Measurements from ENCODE around the gene SH2D6. TPM values are rescaled to one million over a fixed set of nuclear protein-coding genes. Genes with fewer than 3 reads are reported as not detected.

Gene SH2D6
- 1 to 10 TPM in 5 of 6 donors, under 1 TPM in 1; 0.70 to 9.7 (median 2.8) TPM for total RNA-seq
- polyA plus RNA-seq: 10 to 100 TPM; 21.3 to 28.1 TPM

DNA sequence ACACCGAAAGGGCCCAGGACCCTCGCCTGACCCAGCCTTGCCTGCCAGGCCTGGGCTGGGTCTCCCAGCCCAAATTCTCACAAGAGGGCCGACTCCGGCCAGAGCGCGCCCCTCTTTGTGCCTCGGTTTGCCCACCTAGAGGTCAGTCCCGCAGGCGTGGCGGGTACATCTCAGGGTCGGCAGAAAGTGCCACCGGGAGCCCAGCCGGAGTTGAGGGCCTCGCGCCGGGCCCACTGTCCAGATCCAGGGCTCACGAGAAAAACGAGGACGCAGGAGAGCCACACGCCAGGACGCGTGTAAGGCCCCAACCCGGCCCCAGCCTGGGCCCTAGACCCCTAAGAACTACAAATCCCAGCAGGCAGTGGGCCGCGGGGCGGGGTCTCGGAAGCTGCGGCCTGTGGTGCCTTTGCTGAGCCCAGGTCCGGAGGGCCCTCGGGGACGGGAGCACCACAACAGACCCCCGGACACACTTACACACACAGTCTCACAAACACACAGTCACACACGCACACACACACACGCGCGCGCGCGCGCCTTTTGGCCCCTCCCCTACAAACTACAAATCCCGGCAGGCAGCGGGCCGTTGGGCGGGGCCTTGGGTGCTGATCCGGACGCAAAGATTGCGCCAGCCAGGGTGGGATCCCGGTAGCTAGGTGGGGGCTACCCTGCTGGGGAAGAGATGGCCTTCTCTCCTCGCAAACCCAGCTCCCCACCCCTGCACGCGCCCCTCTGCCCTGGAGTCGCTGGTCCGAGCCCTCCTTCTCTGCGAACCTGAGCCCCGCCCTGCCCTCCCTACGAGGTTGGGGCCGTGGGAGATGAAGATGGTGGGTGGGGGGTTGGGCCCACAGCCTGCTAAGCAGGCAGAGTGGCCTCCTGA, at the start of gene SH2D6:
Gene SH2D6 (plus strand): TSS at position 583 of the 877 bp plus-strand sequence. CDS start 10,752 bp downstream, outside the sequence.
- Histone ChIP-seq H3K4me1 (peaks cover 23 to 41% (median 35%) of the 10 kb centered on the region in 3 donors), H3K27ac (peak within 1 kb of the TSS; percentile 71 to 88 (median 82)), H3K9me3 (no peaks in the 10 kb centered on the region), H3K27me3 (no peaks in the 10 kb centered on the region), H3K4me3 (peak within 1 kb of the TSS; percentile 43 to 67 (median 61)), H3K36me3 (no peaks in the 10 kb centered on the region)
- intact Hi-C loops (cut with DNase I): no loop called here
- DNase-seq (peak; percentile 81 to 91 (median 86)), FAIRE-seq (no peak), ATAC-seq (peak; percentile 40 to 66 (median 57))
- no peak for TF ChIP-seq CTCF (IDR thresholded peaks at IDR 0.05)
- 15 to 19% methylated on average over 44 to 57 of the region's 57 CpGs for WGBS, 2 donors

DNA sequence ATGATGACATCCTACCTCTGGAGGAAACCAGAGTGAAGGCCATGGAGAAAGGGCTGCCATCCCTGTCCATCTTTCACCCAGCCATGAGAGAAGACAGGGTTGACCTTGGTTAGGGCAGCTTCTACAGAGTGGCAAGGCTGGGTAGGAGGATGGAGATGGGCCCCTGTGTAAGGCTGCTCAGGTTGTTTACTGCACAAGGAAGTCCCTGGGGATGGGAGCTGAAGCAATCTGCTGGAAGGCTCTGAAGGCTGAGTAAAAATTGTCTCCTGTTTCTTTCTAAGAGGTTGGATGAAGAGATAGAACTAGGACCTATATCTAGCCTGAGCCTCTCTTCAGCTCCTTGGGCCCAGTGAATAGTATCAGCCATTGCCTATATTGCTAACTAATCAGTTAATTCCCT, 49.6 kb upstream of the SH2D6 start:
- intact Hi-C loops (cut with DNase I): no loop called here
- H3K4me3 ChIP-seq: no peak overlapping the region
- ATAC-seq: no peak
- TF ChIP-seq CTCF (IDR thresholded peaks at IDR 0.05): no peak
- H3K36me3 ChIP-seq: no peaks in the 10 kb centered on the region
- H3K9me3 ChIP-seq: no peaks in the 10 kb centered on the region
- no peaks in the 10 kb centered on the region for H3K4me1 ChIP-seq
- H3K27me3 ChIP-seq: no peaks in the 10 kb centered on the region
- DNase-seq: no peak
- no peak overlapping the region for H3K27ac ChIP-seq
- FAIRE-seq: no peak

DNA sequence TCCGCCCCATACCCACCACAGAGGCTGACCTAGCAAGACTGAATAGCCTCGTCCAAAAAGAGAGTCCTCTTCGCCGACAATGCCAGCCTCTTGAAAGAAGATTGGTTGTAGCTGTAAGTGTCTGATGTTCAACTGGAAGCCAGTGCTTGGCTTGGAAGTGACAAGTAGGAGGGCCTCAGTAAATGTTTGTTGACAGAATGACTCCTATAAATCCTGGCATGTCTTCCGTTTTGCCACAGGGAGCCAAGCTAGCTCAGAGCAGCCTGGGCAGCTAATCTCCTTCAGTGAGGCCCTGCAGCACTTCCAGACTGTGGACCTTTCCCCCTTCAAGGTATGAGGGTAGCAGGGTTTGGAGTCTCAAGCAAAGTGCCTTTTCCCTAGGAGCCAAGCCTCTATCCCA, 49.0 kb upstream of the SH2D6 start:
- no peaks in the 10 kb centered on the region for H3K36me3 ChIP-seq

GRCh38 chr2:85371045-85371444, 47.5 kb upstream of the SH2D6 start:
- no peak for TF ChIP-seq CTCF (IDR thresholded peaks at IDR 0.05)
- Histone ChIP-seq H3K9me3 (no peaks in the 10 kb centered on the region), H3K36me3 (no peaks in the 10 kb centered on the region), H3K27ac (no peak overlapping the region), H3K4me1 (no peaks in the 10 kb centered on the region), H3K27me3 (no peaks in the 10 kb centered on the region), H3K4me3 (no peak overlapping the region)
- 95% methylated on average over 11 of the region's 11 CpGs for WGBS, 2 donors
- ATAC-seq: peak in 1 of 4 donors; percentile 27
- intact Hi-C loops (cut with DNase I): no loop called here
- DNase-seq: no peak
- FAIRE-seq: no peak

More for the DNA sequence above, 49.0 kb upstream of the SH2D6 start:
- intact Hi-C loops (cut with DNase I): no loop called here
- no peak overlapping the region for H3K4me3 ChIP-seq
- H3K27ac ChIP-seq: no peak overlapping the region
- 78 to 79% methylated on average over 5 of the region's 5 CpGs for WGBS, 2 donors
- TF ChIP-seq CTCF (IDR thresholded peaks at IDR 0.05): no peak
- no peaks in the 10 kb centered on the region for H3K4me1 ChIP-seq
- no peak for DNase-seq
- H3K27me3 ChIP-seq: no peaks in the 10 kb centered on the region
- no peak for FAIRE-seq
- no peaks in the 10 kb centered on the region for H3K9me3 ChIP-seq
- peak in 2 of 4 donors; percentile 25 to 41 for ATAC-seq

All from pancreas (tissue), 10 donors.